ENCODE measurements around the gene DUSP6. TPM values are rescaled to one million over a fixed set of nuclear protein-coding genes. Genes with fewer than 3 reads are reported as not detected.

DUSP6 gene, protein sequence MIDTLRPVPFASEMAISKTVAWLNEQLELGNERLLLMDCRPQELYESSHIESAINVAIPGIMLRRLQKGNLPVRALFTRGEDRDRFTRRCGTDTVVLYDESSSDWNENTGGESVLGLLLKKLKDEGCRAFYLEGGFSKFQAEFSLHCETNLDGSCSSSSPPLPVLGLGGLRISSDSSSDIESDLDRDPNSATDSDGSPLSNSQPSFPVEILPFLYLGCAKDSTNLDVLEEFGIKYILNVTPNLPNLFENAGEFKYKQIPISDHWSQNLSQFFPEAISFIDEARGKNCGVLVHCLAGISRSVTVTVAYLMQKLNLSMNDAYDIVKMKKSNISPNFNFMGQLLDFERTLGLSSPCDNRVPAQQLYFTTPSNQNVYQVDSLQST
- 10 to 100 TPM; 24.8 to 26.1 TPM for total RNA-seq

GRCh38 chr12:89352492-89353187 is at the start of gene DUSP6:
Gene DUSP6, minus strand, starts transcription at chr12:89352501. Its CDS starts 462 bp downstream, at chr12:89352039.
- peak; percentile 97 for DNase-seq
- peaks cover 25% of the 10 kb centered on the region for H3K36me3 Mint-ChIP-seq (ENCODE audit: low read depth)
- CTCF ChIA-PET = interaction anchor here (0.6 to 1.6 kb wide), 5 partner anchors 108 to 314 kb away, joined by 3 to 7 read pairs (median 3); no protein-coding TSS in a partner anchor
- peak within 1 kb of the TSS; percentile 92 for H3K27ac Mint-ChIP-seq
- H3K4me3 Mint-ChIP-seq = peak within 1 kb of the TSS; percentile 89
- H3K27me3 Mint-ChIP-seq (ENCODE audit: low read depth) = peaks cover 2% of the 10 kb centered on the region
- intact Hi-C loops (cut with micrococcal nuclease) = loop anchor here (1.0 to 5.0 kb wide), 20 partner anchors 46 to 1315 kb away; partner anchors contain the start of genes CEP290, POC1B and TMTC3
- H3K4me1 Mint-ChIP-seq (ENCODE audit: low read depth) = peaks cover 29% of the 10 kb centered on the region
- no peaks in the 10 kb centered on the region for H3K9me3 Mint-ChIP-seq

DNA sequence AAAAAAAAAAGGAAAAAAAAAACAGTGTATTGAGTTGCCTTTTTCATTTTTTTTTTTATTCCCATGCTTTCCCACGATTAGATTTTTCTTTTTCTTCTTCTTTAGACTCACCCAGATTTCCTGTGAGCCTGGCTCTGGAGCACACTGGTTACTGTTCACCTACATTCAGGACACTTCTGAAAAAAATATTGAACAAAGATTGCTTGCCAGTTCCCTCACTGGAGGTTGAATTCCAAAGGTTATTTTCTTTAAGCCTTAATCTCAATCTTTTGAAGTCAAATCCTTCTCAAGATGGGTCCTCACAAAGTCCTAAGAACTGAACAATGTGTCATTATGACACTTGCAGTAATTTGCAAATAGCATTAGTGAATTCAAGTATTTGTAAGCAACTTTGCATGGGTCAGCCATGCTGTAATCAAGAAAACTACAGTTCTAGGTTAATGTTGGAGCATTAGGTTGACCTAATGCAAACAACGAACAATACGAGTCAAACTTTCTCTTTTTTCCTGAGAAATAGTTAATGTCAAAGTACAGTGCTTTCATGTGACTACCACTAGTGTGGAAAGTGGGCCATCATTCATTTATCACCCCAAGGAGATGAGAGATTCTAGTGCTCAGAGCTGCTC is 49.2 kb upstream of the DUSP6 start:
- H3K4me3 Mint-ChIP-seq = no peak overlapping the region

DNA sequence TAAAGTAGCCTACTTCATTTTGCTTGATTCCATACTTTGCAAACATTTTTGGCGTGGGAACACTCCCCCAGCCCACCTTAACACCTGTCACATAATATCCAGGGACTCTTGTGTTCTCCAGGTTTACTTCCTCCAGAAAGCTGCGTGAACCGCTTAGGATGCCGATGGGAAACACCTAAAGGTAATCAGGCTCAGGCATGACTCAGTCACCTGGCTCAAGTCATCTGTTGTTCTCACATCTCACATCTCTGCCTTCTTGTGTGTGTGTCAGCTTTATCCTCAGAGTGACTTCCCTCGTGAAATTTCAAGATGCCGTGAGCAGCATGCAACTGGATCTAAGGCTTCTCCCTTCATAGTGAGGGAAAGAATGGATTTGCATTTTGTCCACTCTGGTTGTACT is 48.1 kb upstream of the DUSP6 start:
- Mint-ChIP-seq H3K4me1 (ENCODE audit: low read depth) (peaks cover 18% of the 10 kb centered on the region), H3K27me3 (ENCODE audit: low read depth) (no peaks in the 10 kb centered on the region), H3K9me3 (peaks cover 5% of the 10 kb centered on the region), H3K36me3 (ENCODE audit: low read depth) (peaks cover 3% of the 10 kb centered on the region), H3K4me3 (no peak overlapping the region), H3K27ac (no peak overlapping the region)
- CTCF ChIA-PET = interaction anchor here (1.3 to 1.4 kb wide), 2 partner anchors 46 to 62 kb away, joined by 3 to 4 read pairs; no protein-coding TSS in a partner anchor
- intact Hi-C loops (cut with micrococcal nuclease) = no loop called here
- DNase-seq = no peak

More for the DNA sequence above, 49.2 kb upstream of the DUSP6 start:
- peaks cover 18% of the 10 kb centered on the region for H3K4me1 Mint-ChIP-seq (ENCODE audit: low read depth)
- no peak for DNase-seq
- H3K9me3 Mint-ChIP-seq = peaks cover 5% of the 10 kb centered on the region
- H3K27ac Mint-ChIP-seq = no peak overlapping the region
- peaks cover 3% of the 10 kb centered on the region for H3K36me3 Mint-ChIP-seq (ENCODE audit: low read depth)
- CTCF ChIA-PET = no interaction called here
- no peaks in the 10 kb centered on the region for H3K27me3 Mint-ChIP-seq (ENCODE audit: low read depth)
- intact Hi-C loops (cut with micrococcal nuclease) = no loop called here

GRCh38 chr12:89395712-89396111 is 43.4 kb upstream of the DUSP6 start:
- CTCF ChIA-PET = no interaction called here
- peaks cover 21% of the 10 kb centered on the region for H3K4me1 Mint-ChIP-seq (ENCODE audit: low read depth)
- H3K36me3 Mint-ChIP-seq (ENCODE audit: low read depth) = no peaks in the 10 kb centered on the region
- H3K27me3 Mint-ChIP-seq (ENCODE audit: low read depth) = no peaks in the 10 kb centered on the region
- no peak for DNase-seq
- no peaks in the 10 kb centered on the region for H3K9me3 Mint-ChIP-seq
- H3K27ac Mint-ChIP-seq = no peak overlapping the region
- H3K4me3 Mint-ChIP-seq = no peak overlapping the region
- intact Hi-C loops (cut with micrococcal nuclease) = no loop called here

DNA sequence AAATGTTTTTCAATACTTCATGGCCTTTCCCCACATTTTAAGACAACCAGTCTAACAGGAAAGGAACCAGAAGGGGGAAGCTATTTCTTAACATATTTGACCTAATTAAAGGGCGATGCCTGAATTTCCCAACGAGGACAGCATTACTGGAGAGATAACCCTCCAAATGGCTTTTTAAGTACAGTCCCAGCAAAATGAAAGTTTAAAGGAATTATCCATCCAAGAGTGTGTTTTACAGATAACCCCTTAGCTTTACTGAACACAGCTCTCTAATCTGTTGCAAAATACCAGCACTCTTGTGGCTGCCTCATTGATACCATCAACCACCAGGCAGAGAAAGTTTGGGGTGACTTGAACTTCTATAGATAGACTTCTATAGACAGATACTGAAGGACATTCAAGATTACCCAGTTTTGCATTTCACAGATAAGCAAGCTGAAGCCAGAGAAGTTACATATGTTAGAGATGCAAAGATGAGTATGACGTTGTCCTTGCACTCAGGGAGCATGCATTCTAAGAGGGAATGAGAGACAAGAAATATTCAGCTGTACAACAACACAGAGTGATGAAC is 41.3 kb upstream of the DUSP6 start:
- CTCF ChIA-PET = interaction anchor here (0.5 kb wide), 1 partner anchor 1163 kb away, joined by 3 read pairs; no protein-coding TSS in a partner anchor
- no peaks in the 10 kb centered on the region for H3K27me3 Mint-ChIP-seq (ENCODE audit: low read depth)
- no peak for DNase-seq
- H3K4me3 Mint-ChIP-seq = no peak overlapping the region
- no peaks in the 10 kb centered on the region for H3K9me3 Mint-ChIP-seq
- intact Hi-C loops (cut with micrococcal nuclease) = no loop called here
- H3K36me3 Mint-ChIP-seq (ENCODE audit: low read depth) = no peaks in the 10 kb centered on the region
- no peak overlapping the region for H3K27ac Mint-ChIP-seq
- peaks cover 33% of the 10 kb centered on the region for H3K4me1 Mint-ChIP-seq (ENCODE audit: low read depth)

GRCh38 chr12:89392391-89392790 is 40.1 kb upstream of the DUSP6 start:
- CTCF ChIA-PET = no interaction called here
- H3K4me3 Mint-ChIP-seq = no peak overlapping the region
- no peak for DNase-seq
- peaks cover 23% of the 10 kb centered on the region for H3K4me1 Mint-ChIP-seq (ENCODE audit: low read depth)
- no peaks in the 10 kb centered on the region for H3K36me3 Mint-ChIP-seq (ENCODE audit: low read depth)
- no peak overlapping the region for H3K27ac Mint-ChIP-seq
- intact Hi-C loops (cut with micrococcal nuclease) = no loop called here
- no peaks in the 10 kb centered on the region for H3K9me3 Mint-ChIP-seq
- no peaks in the 10 kb centered on the region for H3K27me3 Mint-ChIP-seq (ENCODE audit: low read depth)

GRCh38 chr12:89391726-89392336 is 39.5 kb upstream of the DUSP6 start:
- Mint-ChIP-seq H3K36me3 (ENCODE audit: low read depth) (no peaks in the 10 kb centered on the region), H3K27ac (no peak overlapping the region), H3K9me3 (no peaks in the 10 kb centered on the region), H3K4me1 (ENCODE audit: low read depth) (peaks cover 19% of the 10 kb centered on the region), H3K4me3 (no peak overlapping the region), H3K27me3 (ENCODE audit: low read depth) (no peaks in the 10 kb centered on the region)
- CTCF ChIA-PET = no interaction called here
- intact Hi-C loops (cut with micrococcal nuclease) = loop anchor here (2.0 kb wide), 1 partner anchor 351 kb away; no protein-coding TSS in a partner anchor
- DNase-seq = no peak

GRCh38 chr12:89390802-89391673 is 38.7 kb upstream of the DUSP6 start:
- Mint-ChIP-seq H3K9me3 (no peaks in the 10 kb centered on the region), H3K4me3 (no peak overlapping the region), H3K27me3 (ENCODE audit: low read depth) (no peaks in the 10 kb centered on the region), H3K27ac (no peak overlapping the region), H3K36me3 (ENCODE audit: low read depth) (no peaks in the 10 kb centered on the region), H3K4me1 (ENCODE audit: low read depth) (peaks cover 18% of the 10 kb centered on the region)
- no peak for DNase-seq
- intact Hi-C loops (cut with micrococcal nuclease) = loop anchor here (2.0 kb wide), 1 partner anchor 350 kb away; no protein-coding TSS in a partner anchor
- CTCF ChIA-PET = interaction anchor here (0.6 to 1.1 kb wide), 2 partner anchors 41 to 276 kb away, joined by 3 read pairs; no protein-coding TSS in a partner anchor

DNA sequence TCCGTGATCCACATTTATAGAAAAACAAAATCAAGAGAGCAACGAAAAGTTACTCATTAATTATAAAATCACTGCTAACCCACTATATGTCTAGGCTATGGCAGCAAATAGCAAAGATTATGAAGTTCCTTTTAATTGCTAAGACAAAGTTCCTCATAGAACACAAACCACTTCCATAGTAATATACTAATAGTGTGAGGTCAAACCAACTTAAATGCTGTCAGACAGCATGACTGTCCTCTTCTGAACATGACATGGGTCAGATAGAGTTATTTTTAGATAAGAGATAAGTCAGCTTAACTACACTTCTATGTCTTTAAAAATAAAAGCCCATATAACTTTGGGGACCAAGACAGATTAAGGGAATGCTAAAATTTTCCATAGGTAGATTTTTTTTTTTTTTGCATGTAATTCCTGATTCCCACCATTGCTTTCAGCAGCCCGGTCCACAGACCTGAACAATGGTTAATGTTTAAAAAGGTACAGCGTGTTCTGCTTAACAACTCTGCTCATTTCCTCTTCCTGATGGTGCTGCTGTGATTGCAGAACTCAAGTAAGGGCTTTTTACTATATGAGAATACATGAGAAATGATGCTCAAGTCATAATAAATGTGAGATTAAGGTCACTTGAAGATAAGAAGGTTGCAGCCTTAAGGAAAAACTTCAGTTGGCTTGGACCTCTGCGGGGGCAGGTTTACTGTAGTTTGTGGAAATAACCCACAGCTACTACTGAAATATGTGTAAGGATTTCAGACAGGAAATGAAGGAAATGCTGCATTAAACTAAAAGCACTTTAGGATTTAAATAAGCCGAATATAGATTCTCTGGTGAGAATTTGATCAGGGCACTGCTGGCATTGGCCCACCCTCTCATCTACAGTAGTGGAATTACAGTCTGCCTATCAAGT is 37.7 kb upstream of the DUSP6 start:
- DNase-seq = peak; percentile 41

DNA sequence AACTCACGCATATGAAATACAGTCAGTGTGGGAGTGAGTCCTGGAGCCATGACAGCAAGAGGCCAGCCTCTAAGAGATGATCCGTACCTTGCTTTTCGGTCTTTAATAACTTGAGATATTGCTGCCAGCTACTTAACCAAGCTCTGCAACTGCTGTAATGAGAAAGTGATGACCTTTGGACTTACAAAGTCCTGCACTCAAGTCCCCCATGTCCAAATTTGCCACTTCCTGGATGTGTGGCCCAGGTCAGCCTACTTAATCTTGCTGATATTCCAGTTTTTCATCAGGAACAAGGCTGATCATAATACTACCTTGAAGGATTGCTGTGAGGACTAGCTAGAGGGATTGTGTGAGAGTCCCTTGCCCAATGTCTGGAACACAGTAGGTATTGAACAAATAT is 33.8 kb upstream of the DUSP6 start:
- H3K27me3 Mint-ChIP-seq (ENCODE audit: low read depth) = no peaks in the 10 kb centered on the region
- H3K9me3 Mint-ChIP-seq = no peaks in the 10 kb centered on the region
- no peak overlapping the region for H3K4me3 Mint-ChIP-seq
- intact Hi-C loops (cut with micrococcal nuclease) = no loop called here
- no peak for DNase-seq
- peaks cover 18% of the 10 kb centered on the region for H3K4me1 Mint-ChIP-seq (ENCODE audit: low read depth)
- CTCF ChIA-PET = interaction anchor here (1.0 kb wide), 1 partner anchor 76 kb away, joined by 3 read pairs; no protein-coding TSS in a partner anchor
- H3K36me3 Mint-ChIP-seq (ENCODE audit: low read depth) = no peaks in the 10 kb centered on the region
- no peak overlapping the region for H3K27ac Mint-ChIP-seq

More for the DNA sequence above, 37.7 kb upstream of the DUSP6 start:
- Mint-ChIP-seq H3K4me3 (no peak overlapping the region), H3K9me3 (no peaks in the 10 kb centered on the region), H3K27me3 (ENCODE audit: low read depth) (no peaks in the 10 kb centered on the region), H3K36me3 (ENCODE audit: low read depth) (no peaks in the 10 kb centered on the region), H3K27ac (no peak overlapping the region), H3K4me1 (ENCODE audit: low read depth) (peaks cover 18% of the 10 kb centered on the region)
- CTCF ChIA-PET = interaction anchor here (0.6 to 1.1 kb wide), 3 partner anchors 11 to 275 kb away, joined by 3 to 5 read pairs (median 4); no protein-coding TSS in a partner anchor
- intact Hi-C loops (cut with micrococcal nuclease) = loop anchor here (2.0 kb wide), 1 partner anchor 349 kb away; no protein-coding TSS in a partner anchor
